GM19324 (cell line): ENCODE measurements around the gene AIP.

Experiments used
- ATAC-seq: cut with Tn5 transposase; IDR thresholded peaks from one replicate; pipeline ENCODE4 v1.9.1; 2021; ENCODE audit warnings: mild to moderate bottlenecking, moderate library complexity; ENCODE audit not compliant: unreplicated experiment, low FRiP score

The AIP gene

DNA sequence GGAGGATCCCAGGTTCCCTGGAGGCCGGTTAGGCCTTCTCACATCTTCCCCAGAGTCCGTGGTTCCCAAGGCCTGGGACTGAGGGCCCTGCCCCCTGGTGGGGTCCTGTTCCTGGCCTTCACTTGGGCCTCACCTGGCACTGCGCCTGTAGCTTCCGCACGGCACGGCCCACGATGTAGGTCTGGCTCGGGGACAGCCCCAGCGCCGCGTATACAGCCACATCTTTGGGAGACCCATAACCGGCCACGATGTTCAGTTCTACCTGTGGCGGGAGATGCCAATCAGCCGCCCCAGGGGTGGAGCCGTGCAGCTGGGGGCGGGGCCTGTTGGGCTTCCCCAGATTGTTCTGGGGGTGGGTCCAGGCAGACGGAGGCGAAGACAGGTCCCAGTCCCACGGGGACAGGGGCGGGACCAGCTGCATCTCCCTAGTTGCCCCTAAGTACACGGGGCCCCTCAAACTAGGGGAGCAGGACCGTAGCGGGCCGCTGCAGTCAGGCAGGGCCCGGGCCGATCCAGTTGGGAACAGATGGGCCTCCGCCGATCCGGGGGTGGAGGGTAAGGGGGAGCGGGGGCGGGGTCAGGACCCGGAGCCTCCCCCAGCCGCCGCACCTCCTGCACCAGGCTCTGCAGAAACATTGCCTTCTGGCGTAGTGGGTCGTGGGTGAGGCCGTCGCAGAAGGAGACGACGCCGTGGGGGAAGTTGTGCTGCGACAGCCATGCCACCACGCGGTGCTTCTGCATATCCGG lies 10.1 kb downstream of the AIP start:
- no peak for ATAC-seq

DNA sequence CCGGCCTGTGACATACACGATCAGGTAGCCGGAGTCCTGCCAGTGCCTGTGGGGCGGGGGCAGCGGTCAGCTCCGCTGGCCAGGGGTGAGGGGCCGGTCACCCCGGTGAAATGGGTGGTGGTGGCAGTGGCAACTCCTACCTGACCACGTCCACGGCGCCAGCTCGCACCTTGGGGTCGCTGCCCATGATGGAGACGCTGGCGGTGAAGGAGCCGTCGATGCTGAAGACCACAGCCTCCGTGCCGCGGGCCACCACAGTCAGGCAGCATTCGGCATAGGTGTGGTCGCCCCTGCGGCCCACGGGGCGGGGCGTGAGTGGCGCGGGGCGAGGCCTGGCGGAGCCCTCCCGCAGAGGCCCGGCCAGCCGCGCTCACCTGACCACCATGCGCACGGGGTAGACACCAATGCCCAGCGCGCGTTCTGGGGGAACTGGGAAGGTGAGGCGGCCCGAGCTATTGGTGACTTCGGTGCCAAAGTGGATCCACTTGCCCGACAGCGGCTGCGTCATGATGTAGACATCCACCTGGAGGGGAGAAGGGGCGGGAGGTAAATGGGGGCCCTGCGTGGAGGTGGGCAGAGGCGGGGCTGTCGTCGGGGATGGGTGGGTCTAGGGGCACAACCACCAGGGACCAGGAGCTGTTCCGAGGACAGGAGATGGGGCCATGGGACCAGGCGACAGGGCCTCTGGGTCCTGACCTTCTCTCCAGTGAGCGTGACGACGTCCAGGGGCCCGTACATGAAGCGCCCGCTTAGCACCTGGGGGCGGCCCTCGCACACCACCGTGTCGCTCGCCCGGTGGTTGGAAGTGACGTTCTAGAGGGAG lies 10.9 kb downstream of the AIP start:
- ATAC-seq = no peak

DNA sequence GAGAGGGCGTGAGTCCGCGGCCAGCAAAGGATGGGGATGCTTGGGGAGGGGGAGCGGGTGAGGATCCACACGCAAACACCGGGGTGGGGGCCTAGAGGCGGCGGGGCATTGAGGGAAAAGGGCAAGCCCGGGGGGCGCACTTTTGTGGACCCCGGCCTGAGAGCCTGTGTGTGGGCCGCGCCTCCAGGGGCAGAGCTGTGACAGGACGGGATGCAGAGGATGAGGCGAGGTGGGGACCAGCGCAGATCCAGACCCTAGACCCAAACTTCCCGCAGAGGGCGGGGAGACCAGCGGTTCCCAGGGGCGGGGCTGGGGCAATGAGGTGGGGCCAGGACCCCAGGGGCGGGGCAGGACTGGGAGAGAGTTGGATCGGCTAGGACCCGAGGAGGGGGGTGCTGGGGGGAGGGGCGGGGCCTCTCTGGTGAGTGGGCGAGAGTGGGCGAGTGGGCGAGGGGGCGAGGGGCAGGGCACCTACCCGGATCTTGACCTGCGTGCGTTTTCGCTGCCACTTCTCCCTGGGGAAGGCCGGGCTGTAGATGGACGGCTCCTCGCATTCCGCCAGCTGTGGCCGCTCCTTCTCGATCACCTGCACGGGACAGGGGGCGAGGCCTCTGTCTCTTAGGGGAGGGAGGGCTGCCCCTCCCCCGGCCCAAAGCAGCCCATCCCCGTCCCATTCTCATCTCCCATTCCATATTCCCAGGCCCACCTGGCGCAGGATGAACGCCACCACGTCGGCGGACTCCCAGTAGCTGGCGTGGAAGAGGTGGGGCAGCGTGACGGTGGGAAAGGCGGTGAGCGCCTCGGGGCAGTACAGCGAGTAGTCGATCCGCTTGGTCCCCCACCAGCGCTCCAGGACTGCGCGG lies 11.8 kb downstream of the AIP start:
- no peak for ATAC-seq

DNA sequence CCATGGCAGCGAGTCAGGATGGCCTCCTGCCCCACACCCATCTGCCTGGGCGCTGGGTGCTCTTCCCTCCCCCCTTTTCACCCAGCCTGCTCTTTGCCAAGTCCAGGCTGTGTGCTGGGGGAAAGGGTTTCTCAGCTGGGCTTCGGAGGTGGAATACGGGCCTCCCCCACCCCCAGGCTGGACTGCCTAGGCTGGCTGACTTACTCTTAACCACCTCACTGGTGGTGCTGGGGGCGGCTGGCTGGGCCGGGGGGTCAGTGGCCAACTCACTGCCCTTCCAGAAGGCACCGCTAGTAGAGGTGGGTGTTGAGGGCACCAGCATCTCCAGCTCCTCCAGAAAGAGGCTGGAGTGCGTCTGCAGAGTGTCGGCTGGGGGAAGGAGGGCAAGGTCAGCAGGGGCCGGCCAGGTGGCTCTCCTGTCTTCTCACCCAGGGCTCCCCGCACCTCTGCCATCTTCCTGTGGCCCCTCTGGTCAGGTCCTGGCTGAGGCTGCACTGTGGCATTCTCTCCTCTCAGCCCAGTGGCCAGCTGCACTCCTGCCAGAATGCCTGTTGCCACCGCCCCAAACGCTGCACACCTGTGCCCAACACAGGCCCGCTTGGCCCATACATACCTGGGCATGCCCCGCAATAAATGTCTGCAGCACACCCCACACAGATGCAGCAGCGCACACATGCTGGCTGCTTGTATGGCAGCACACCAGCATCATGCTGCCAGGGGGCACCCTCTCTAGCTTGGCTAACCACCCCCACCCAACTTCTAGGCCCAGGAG lies 12.6 kb downstream of the AIP start:
- ATAC-seq = no peak

- no peak for ATAC-seq
These were observed 13.3 kb downstream of the AIP start for GRCh38 chr11:67496113-67496512.

DNA sequence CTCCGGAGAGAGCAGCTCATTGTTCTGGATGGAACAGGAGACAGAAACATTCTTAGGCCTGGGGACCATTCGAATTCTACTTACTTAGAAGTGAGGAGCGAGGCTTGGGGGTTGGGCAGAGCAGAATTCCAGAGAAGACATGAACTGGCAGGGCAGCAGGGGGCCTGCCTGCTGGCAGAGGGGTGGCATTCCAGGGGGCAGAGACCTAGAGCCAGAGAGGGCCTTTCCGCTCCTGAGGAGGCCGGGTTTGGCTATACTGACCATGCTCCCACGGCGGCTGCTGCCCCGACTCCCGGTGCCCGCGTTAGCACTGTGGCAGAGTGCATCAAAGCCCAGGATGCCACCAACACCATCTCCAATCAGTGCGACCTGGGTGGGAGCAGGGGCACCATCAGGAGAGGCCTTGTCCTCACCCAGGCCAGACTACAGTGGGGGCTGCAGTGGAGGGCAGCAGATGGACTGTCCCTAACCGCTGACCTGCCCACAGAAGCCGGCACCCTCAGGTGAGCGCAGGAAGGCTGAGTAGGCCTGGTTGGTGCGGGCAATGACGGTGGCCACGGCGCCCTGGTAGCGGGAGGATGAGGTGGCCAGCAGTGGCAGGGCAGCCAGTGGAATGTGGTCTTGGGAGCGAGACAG lies 14.9 kb downstream of the AIP start:
- no peak for ATAC-seq

DNA sequence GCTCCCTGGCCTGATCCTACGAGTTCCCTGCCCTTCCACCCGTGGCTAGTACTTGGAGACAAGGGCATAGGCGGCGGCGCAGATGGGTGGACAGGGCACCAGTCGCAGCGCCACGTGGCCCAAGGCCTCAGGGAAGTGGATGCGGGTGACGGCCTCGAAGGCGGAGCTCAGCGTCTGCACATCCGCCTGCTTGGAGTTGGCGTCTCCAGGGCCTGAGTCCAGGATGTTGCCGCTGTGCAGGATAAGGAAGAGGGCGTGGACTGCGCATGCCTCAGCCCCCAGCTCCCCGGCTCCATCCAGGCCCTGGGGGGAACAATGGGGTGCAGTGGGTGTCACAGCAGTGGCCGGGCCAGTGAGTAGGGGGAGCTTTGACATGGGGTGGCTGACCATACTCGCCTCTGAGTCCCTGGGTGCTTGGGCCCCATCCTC lies 15.7 kb downstream of the AIP start:
- ATAC-seq = no peak

GRCh38 chr11:67499808-67500483 lies 17.1 kb downstream of the AIP start:
- ATAC-seq = no peak

DNA sequence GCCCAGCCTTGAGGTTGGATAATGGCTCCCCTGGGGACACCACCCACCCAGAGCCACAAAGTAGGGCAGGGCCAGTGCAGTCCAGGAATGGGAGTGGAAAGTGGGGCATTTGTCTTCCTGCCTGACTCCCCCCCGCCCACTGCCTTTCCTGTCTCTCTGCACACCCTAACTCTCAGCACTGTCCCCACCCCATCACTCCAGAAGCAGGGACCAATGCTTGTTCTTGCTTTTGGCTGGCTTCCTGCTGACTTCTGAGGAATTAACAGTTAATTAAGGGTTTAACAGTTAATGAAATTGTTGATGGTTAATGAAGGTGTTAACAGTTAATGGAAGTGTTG lies 17.6 kb downstream of the AIP start:
- no peak for ATAC-seq

DNA sequence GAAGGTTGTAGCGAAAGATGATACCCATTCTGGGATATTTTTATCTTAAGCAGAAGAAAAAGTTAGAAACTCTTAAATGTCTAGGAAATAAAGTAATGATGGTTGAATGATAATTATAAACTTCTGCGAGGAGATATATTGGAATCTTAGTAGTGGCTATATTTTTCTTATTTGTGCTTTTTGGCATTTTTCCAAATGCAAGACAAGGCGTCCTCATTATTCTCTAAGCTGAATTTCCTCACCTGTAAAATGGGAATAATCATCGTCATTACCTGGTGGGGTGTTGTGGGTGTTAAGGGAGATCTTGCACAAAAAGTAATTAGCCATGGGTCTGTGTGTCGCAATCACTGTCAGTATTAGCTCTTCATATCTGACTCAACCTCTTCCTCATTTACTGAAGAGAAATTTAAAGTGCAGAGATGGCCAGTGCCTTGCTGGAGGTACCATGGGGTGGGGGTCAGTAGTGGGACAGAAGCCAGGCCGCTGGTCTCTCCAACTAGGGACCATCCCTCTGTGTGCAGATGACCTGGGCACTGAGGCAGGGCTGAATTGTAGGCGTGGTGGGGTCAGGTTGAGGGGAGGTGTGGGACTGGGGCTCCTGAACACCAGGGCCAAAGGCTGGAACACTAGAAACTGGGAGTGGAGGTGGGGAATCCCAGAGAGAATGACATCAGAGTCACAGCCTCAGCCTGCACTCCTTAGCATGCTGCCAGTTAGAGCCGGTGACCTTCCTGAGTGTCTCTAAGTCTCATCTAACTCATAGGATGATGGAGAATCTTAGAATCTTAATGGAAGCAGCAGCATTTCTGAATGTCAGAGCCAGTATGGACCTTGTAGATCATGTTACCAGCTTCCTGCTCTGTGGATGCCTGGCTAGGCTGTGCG lies 18.2 kb downstream of the AIP start:
- ATAC-seq = no peak

DNA sequence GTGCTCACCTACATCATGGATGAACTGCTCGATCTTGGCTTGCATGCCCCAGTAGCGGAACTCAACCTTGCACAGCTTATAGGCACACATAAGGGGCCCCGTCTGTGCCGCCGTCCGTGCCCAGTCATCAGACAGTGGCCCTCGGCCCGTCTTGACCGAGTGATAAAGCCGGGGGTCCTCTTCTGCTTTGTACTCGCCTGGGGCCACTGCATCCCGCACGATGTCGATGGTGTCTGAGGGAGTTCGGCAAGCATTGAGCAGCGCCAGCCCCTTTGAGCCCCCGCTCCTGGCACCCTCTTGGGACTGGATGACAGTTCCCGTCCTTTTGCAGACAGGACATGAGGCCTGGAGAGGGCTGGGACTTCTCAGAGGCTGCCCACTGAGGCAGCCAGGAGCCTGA lies 19.0 kb downstream of the AIP start:
- ATAC-seq = no peak

- no peak for ATAC-seq
These were observed 19.6 kb downstream of the AIP start for GRCh38 chr11:67502328-67502979.

DNA sequence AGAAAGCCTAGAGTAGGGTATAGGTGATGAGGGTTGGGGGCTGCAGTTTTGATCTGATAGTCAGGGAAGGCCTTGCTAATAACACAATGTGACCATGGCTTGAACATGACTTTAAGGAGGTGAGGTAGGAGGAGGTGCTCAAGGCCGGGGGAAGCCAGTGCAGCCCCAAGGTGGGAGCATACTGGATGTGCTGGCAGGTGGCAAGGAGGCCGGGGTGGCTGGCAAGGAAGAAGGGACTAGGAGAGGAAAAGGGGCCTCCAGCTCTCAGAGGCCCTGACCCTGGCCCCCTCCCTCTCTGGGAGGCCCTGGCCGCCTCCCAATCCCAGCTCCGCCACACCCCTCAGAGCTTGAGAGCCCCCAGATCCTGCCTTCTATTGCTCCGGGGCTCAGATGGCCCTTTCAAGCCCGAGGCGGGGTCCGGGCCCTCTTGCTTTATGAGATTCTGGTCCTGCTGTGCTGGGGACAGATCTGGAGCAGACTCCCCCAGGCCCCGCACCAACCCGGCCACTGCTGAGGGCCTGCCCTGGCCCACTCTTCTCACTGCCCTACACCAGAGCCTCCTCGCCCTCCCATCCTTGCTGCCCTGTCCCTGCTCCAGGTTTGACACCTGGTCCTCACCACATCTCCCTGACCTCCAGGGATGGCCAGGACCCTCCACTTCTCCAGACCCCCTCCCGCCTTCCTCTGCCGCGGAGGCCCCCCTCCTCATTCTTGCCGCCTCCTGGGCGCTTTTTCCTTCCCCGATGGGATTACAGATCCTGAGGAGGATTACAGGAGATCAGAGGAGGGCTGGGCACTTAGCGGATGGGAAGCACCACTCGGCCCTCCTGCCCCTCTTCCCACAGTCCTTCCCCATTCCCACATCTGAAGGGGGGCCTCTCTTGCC lies 20.5 kb downstream of the AIP start:
- ATAC-seq = no peak

- no peak for ATAC-seq
These were observed 21.5 kb downstream of the AIP start for GRCh38 chr11:67504005-67504949.

GRCh38 chr11:67504950-67505581 lies 22.2 kb downstream of the AIP start, which contains the start of gene PITPNM1:
PITPNM1 (minus strand) TSS chr11:67505363; CDS start chr11:67504180, 1,183 bp downstream.
- ATAC-seq = no peak
